PFSK-1 (cell line): ENCODE data around the gene FAIM.

Source experiments
- FOXP2 ChIP-seq: optimal IDR thresholded peaks from 2 replicates; pipeline ENCODE3; 2011; ENCODE audit warnings: borderline replicate concordance, control low read depth, inconsistent platforms; ENCODE audit not compliant: insufficient read depth; ENCODE audit errors: extremely low read length, extremely low read depth
- POLR2AphosphoS5 ChIP-seq: IDR thresholded peaks from 2 replicates; pipeline ENCODE4 v1.6.1; 2012; ENCODE audit warnings: low read depth, mild to moderate bottlenecking, control low read depth, low read length, moderate library complexity
- REST ChIP-seq, 2 experiments: IDR thresholded peaks; 2 replicates each; pipeline versions ENCODE4 v1.6.1 to v1.8.0; 2011 to 2012; ENCODE audit warnings: low read depth in 2 of 2, low read length in 2 of 2, control low read depth in 1 of 2, inconsistent platforms in 1 of 2, mild to moderate bottlenecking in 1 of 2, moderate library complexity in 1 of 2; ENCODE audit not compliant: insufficient read depth in 1 of 2
- TAF1 ChIP-seq: IDR thresholded peaks from 2 replicates; pipeline ENCODE4 v1.6.1; 2012; ENCODE audit warnings: low read length, control low read depth, borderline replicate concordance; ENCODE audit not compliant: insufficient read depth

- TF ChIP-seq POLR2AphosphoS5 (no peak), REST (IDR thresholded peaks at IDR 0.05; ENCODE audit: insufficient read depth in 1 of 2, low read depth in 2 of 2, low read length in 2 of 2) (no peak), FOXP2 (no peak), TAF1 (no peak)
These were observed 49.4 kb upstream of the FAIM start for GRCh38 chr3:138559134-138559533.
